ENCODE data around the gene MUC3A. TPM values are rescaled to one million over a fixed set of nuclear protein-coding genes. Genes with fewer than 3 reads are reported as not detected.

MUC3A gene
- total and polyA plus RNA-seq, 10 of the 15 experiments (the other 5 are each of a cell fraction or from before 2014, with no cell fraction given) = 0.07 to 0.10 TPM; not detected in 8

GRCh38 chr7:100971111-100972001, 22.0 kb downstream of the MUC3A start:
- ChIA-PET CTCF (no interaction called here), SMC1A (ENCODE audit: uncharacterized antibody, unreplicated experiment) (no interaction called here), RAD21 (ENCODE audit: unreplicated experiment) (no interaction called here), POLR2A (no interaction called here)
- H3K4me3 ChIP-seq = no peak overlapping the region
- 15% methylated on average over 14 of the region's 14 CpGs for WGBS (ENCODE audit: insufficient coverage, insufficient replicate concordance, low lambda C conversion rate, missing lambda C conversion rate)
- H3K4me1 ChIP-seq (ENCODE audit: control insufficient read depth, insufficient read depth, low read length) = no peaks in the 10 kb centered on the region
- H2AFZ ChIP-seq (ENCODE audit: control insufficient read depth, low read depth, low read length) = no peak overlapping the region
- H3K9me3 ChIP-seq (replicated peaks; ENCODE audit: control insufficient read depth, insufficient read depth, low read length) = no peaks in the 10 kb centered on the region
- ATAC-seq = no peak
- no TSS peak for BruUV-seq (replicated peaks)
- no peaks in the 10 kb centered on the region for H3K79me2 ChIP-seq (ENCODE audit: control insufficient read depth, insufficient read depth, low read length)
- no peak for FAIRE-seq
- no peak overlapping the region for H3K4me2 ChIP-seq (ENCODE audit: control insufficient read depth, insufficient read depth)
- no peaks in the 10 kb centered on the region for H3K36me3 ChIP-seq (ENCODE audit: control insufficient read depth in 2 of 2, insufficient read depth in 2 of 2, low read length in 1 of 2)
- H4K20me1 ChIP-seq (ENCODE audit: control insufficient read depth, insufficient read depth) = peaks cover 3% of the 10 kb centered on the region
- no peak overlapping the region for H3K27ac ChIP-seq (ENCODE audit: control insufficient read depth, insufficient read depth)
- DNase-seq (ENCODE audit: low read depth, low spot score) = no peak
- H3K27me3 ChIP-seq (replicated peaks in 1 of 2; ENCODE audit: control insufficient read depth in 2 of 2, insufficient read depth in 2 of 2, low read length in 1 of 2) = peaks cover 1 to 11% of the 10 kb centered on the region in 2 experiments; a peak in 3 of 4 replicates
- in situ Hi-C loops (cut with MboI) (no loop called here), intact Hi-C loops (cut with micrococcal nuclease; ENCODE audit: unreplicated experiment) (no loop called here)
- H3K9ac ChIP-seq (ENCODE audit: control insufficient read depth, insufficient read depth, low read length) = no peak overlapping the region
- TF ChIP-seq ZNF687 (IDR thresholded peaks at IDR 0.05) (no peak), BACH1 (IDR thresholded peaks at IDR 0.05; ENCODE audit: borderline replicate concordance) (no peak), EGR1 (IDR thresholded peaks at IDR 0.05; ENCODE audit: borderline replicate concordance in 1 of 2, low read depth in 2 of 2, low read length in 2 of 2) (no peak), CUX1 (IDR thresholded peaks at IDR 0.05; ENCODE audit: insufficient replicate concordance, low read depth, low read length) (no peak), NRF1 (conservative IDR thresholded peaks at IDR 0.05; ENCODE audit: low read depth, low read length) (no peak), RAD51 (IDR thresholded peaks at IDR 0.05) (no peak), E2F4 (IDR thresholded peaks at IDR 0.05; ENCODE audit: low read depth, low read length) (no peak), TCF3 (IDR thresholded peaks at IDR 0.05; ENCODE audit: borderline replicate concordance, insufficient read depth, low read depth, low read length) (no peak), SREBF1 (IDR thresholded peaks at IDR 0.05; ENCODE audit: low read length) (no peak), KAT2A (conservative IDR thresholded peaks at IDR 0.05; ENCODE audit: control insufficient read depth, low read depth, low read length) (no peak), SRF (IDR thresholded peaks at IDR 0.05; ENCODE audit: low read depth in 2 of 2, low read length in 2 of 2) (no peak), SMAD5 (IDR thresholded peaks at IDR 0.05; ENCODE audit: low read depth) (no peak), SIX5 (IDR thresholded peaks at IDR 0.05; ENCODE audit: low read depth, low read length, severe bottlenecking) (no peak)
